ENCODE results near the gene COPB2.

DNA sequence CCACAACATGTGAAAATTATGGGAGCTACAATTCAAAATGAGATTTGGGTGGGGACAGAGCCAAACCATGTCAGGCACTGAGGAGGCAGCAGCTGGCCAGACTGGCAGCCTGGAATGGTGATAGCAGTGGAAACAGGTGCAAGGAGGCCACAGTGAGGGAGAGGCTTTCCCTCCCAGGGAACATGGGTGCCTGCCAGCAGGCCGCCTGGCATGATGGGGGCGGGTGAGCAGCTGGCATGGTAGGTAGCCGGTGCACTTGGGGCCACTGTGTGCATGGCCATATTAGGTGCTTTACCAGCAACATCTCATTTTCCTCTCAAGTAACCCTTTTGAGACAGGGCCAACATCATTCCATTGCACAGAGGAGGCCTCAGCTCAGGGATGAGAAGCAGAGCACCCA is 63.9 kb downstream of the COPB2 start:
- TF ChIP-seq, protein P1, sequence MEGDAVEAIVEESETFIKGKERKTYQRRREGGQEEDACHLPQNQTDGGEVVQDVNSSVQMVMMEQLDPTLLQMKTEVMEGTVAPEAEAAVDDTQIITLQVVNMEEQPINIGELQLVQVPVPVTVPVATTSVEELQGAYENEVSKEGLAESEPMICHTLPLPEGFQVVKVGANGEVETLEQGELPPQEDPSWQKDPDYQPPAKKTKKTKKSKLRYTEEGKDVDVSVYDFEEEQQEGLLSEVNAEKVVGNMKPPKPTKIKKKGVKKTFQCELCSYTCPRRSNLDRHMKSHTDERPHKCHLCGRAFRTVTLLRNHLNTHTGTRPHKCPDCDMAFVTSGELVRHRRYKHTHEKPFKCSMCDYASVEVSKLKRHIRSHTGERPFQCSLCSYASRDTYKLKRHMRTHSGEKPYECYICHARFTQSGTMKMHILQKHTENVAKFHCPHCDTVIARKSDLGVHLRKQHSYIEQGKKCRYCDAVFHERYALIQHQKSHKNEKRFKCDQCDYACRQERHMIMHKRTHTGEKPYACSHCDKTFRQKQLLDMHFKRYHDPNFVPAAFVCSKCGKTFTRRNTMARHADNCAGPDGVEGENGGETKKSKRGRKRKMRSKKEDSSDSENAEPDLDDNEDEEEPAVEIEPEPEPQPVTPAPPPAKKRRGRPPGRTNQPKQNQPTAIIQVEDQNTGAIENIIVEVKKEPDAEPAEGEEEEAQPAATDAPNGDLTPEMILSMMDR (IDR thresholded peaks at IDR 0.05): no peak
- TF ChIP-seq POLR2A (IDR thresholded peaks at IDR 0.05): no peak
